Caco-2 (cell line): Measurements from ENCODE around the gene COTL1. TPM values are rescaled to one million over a fixed set of nuclear protein-coding genes. Genes with fewer than 3 reads are reported as not detected.
A peak's percentile ranks its signal among the peaks of the same experiment; 100 is the strongest.

ENCODE experiments used
- BruUV-seq: library from RNA; stranded (reverse); fragments of 400-500 nt; replicated peaks from 2 replicates; lab custom pipeline; 2021; lab: Mats Ljungman, UMichigan
- CTCF ChIA-PET: fragments of 300-600 bp; sonication (Branson Sonifier 250); formaldehyde crosslinking; loops from one replicate; lab custom pipeline; 2022; ENCODE audit warnings: antibody characterized with exemption; lab: Charles Lee
- POLR2A ChIA-PET: fragments of 300-600 bp; sonication (Branson Sonifier 250); formaldehyde crosslinking; loops from one replicate; lab custom pipeline; 2022; ENCODE audit warnings: antibody characterized with exemption; lab: Charles Lee
- DNase-seq, 2 experiments: peaks; one replicate each; pipeline versions ENCODE4 v3.0.0 to v3.0.0-alpha.2; 2020 to 2022
- H3K27me3 ChIP-seq: replicated peaks from 2 replicates; pipeline ENCODE4 v1.6.0; 2011; ENCODE audit warnings: low read length; ENCODE audit not compliant: control insufficient read depth, insufficient read depth
- H3K36me3 ChIP-seq: 2 replicates; pipeline ENCODE4 v1.5.1; 2011; ENCODE audit warnings: low read length; ENCODE audit not compliant: control insufficient read depth, insufficient read depth
- H3K4me1 ChIP-seq: fragments of 250-450 bp; sonication (Bioruptor Pico); 2 replicates; pipeline ENCODE4 v1.5.1; 2020; ENCODE audit warnings: mild to moderate bottlenecking
- H3K4me3 ChIP-seq: 2 replicates; pipeline ENCODE4 v1.5.1; 2011; ENCODE audit warnings: low read depth, mild to moderate bottlenecking, control low read depth, low read length
- H3K9me3 ChIP-seq: fragments of 250-450 bp; sonication (Bioruptor Pico); 2 replicates; pipeline ENCODE4 v1.5.1; 2020; ENCODE audit warnings: mild to moderate bottlenecking, moderate library complexity
- H3K27ac Mint-ChIP-seq: one replicate; pipeline ENCODE4 v1.8.0; 2022; ENCODE audit warnings: mixed read lengths; ENCODE audit not compliant: unreplicated experiment
- H3K27me3 Mint-ChIP-seq: one replicate; pipeline ENCODE4 v1.8.0; 2022; ENCODE audit warnings: mixed read lengths; ENCODE audit not compliant: insufficient read depth, unreplicated experiment
- H3K36me3 Mint-ChIP-seq: one replicate; pipeline ENCODE4 v1.8.0; 2022; ENCODE audit warnings: mild to moderate bottlenecking, mixed read lengths; ENCODE audit not compliant: insufficient read depth, unreplicated experiment
- H3K4me1 Mint-ChIP-seq: one replicate; pipeline ENCODE4 v1.8.0; 2022; ENCODE audit warnings: low read depth, mixed read lengths; ENCODE audit not compliant: unreplicated experiment
- H3K4me3 Mint-ChIP-seq: one replicate; pipeline ENCODE4 v1.8.0; 2022; ENCODE audit warnings: mild to moderate bottlenecking, moderate library complexity, mixed read lengths; ENCODE audit not compliant: unreplicated experiment
- H3K9me3 Mint-ChIP-seq: one replicate; pipeline ENCODE4 v1.8.0; 2022; ENCODE audit warnings: mixed read lengths; ENCODE audit not compliant: unreplicated experiment
- intact Hi-C: fragments of 100-400 bp; cut with micrococcal nuclease; formaldehyde crosslinking; loops from one replicate; pipeline ENCODE4 v1.10.0; 2022; ENCODE audit not compliant: unreplicated experiment
- total RNA-seq: library from RNA; stranded (reverse); gene quantifications from 2 replicates; pipeline ENCODE4 v1.2.3, GENCODE V29; 2022
- TF ChIP-seq, protein P1 (sequence below), 2 experiments: fragments of 200-600 bp in 1 of 2; IDR thresholded peaks; 1 replicate in 1 of 2; 2 replicates in 1 of 2; pipeline versions ENCODE4 v1.5.1 to v1.8.0; 2011 to 2022; ENCODE audit warnings: antibody characterized with exemption in 1 of 2, control low read depth in 1 of 2, inconsistent platforms in 1 of 2, low read depth in 1 of 2, low read length in 1 of 2, mild to moderate bottlenecking in 1 of 2, moderate library complexity in 1 of 2; ENCODE audit not compliant: insufficient read depth in 1 of 2, severe bottlenecking in 1 of 2, unreplicated experiment in 1 of 2

COTL1 gene
- total RNA-seq, 1 experiment from 2014 or later = 434 TPM

DNA sequence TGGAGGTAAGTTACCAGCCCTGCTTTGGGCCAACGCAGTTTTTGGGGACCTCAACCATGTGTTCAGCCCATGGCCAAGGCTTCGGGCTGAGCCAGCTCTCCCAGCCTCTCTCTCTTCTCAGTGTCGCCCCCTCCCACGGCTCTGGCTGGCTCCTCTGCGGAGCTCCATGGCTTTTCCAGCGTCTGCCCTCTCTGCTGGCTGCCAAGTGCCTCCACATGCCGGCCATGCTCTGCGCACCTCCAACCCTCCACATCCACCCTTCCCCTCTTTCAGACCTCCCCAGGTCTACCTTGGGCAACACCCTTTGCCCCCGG lies 23.2 kb downstream of the COTL1 start:
- Mint-ChIP-seq H3K27ac (peak overlapping the region; percentile 24), H3K4me1 (peaks cover 12% of the 10 kb centered on the region), H3K4me3 (no peak overlapping the region), H3K27me3 (no peaks in the 10 kb centered on the region), H3K36me3 (peaks cover 52% of the 10 kb centered on the region), H3K9me3 (no peaks in the 10 kb centered on the region)
- no peak for DNase-seq
- no peaks in the 10 kb centered on the region; the same call in 1 of the 2 replicates for H3K36me3 ChIP-seq
- ChIA-PET POLR2A (interaction anchor here (1.1 kb wide), 1 partner anchor 88 kb away, joined by 3 read pairs; no protein-coding TSS in a partner anchor), CTCF (no interaction called here)
- H3K27me3 ChIP-seq = no peaks in the 10 kb centered on the region
- no peaks in the 10 kb centered on the region for H3K9me3 ChIP-seq
- TF ChIP-seq, protein P1, sequence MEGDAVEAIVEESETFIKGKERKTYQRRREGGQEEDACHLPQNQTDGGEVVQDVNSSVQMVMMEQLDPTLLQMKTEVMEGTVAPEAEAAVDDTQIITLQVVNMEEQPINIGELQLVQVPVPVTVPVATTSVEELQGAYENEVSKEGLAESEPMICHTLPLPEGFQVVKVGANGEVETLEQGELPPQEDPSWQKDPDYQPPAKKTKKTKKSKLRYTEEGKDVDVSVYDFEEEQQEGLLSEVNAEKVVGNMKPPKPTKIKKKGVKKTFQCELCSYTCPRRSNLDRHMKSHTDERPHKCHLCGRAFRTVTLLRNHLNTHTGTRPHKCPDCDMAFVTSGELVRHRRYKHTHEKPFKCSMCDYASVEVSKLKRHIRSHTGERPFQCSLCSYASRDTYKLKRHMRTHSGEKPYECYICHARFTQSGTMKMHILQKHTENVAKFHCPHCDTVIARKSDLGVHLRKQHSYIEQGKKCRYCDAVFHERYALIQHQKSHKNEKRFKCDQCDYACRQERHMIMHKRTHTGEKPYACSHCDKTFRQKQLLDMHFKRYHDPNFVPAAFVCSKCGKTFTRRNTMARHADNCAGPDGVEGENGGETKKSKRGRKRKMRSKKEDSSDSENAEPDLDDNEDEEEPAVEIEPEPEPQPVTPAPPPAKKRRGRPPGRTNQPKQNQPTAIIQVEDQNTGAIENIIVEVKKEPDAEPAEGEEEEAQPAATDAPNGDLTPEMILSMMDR (IDR thresholded peaks at IDR 0.05; ENCODE audit: insufficient read depth in 1 of 2, low read depth in 1 of 2, low read length in 1 of 2, severe bottlenecking in 1 of 2, unreplicated experiment in 1 of 2) = no peak
- peaks cover 15% of the 10 kb centered on the region for H3K4me1 ChIP-seq
- intact Hi-C loops = no loop called here
- no TSS peak for BruUV-seq
- no peak overlapping the region for H3K4me3 ChIP-seq

DNA sequence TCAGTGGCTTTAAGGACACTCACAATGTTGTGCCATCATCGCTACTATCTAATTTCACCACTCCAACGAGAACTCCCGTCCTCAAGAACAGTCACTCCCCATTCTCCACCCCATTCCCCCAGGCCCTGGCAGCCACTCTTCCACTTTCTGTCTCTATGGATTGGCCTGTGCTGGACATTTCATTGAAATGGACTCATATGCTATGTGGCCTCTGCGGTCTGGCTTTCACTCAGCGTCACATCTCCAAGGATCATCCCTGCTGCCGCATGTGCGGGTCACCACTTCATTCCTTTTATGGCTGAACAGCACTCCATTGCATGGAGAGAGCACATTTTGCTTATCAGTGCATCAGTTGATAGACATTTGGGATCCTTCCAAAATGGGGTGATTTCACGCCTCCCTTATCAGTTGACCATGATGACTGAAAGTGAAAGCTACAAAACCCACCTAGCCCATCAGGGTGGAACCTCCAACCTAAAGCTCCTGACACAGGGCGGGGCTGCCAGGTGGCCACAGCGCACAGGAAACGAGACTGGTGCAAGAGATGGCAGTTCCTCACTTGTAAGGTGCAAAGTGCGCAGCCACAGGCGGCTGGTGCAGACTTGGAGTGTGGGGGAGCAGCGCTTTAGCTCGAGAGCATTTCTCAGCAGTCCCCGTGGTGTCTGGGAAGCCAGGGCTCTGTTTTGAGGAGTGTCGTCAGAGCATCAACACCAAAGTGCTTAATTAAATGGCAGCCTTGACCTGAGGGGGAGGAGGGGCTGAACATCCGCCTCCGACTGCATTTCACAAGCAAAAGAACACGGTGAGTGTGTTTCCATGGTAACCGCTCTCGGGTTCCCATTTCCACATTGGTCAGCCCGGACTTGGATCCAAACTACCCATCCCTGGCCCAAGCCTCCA lies 23.8 kb downstream of the COTL1 start:
- Mint-ChIP-seq H3K36me3 (peaks cover 55% of the 10 kb centered on the region), H3K4me3 (no peak overlapping the region), H3K9me3 (no peaks in the 10 kb centered on the region), H3K27me3 (no peaks in the 10 kb centered on the region), H3K4me1 (peaks cover 12% of the 10 kb centered on the region), H3K27ac (peak overlapping the region; percentile 24)
- ChIA-PET POLR2A (interaction anchor here (1.1 kb wide), 1 partner anchor 88 kb away, joined by 3 read pairs; no protein-coding TSS in a partner anchor), CTCF (no interaction called here)
- TF ChIP-seq, protein P1 (IDR thresholded peaks at IDR 0.05; ENCODE audit: insufficient read depth in 1 of 2, low read depth in 1 of 2, low read length in 1 of 2, severe bottlenecking in 1 of 2, unreplicated experiment in 1 of 2) = no peak
- Histone ChIP-seq H3K36me3 (no peaks in the 10 kb centered on the region; the same call in 1 of the 2 replicates), H3K4me3 (no peak overlapping the region), H3K27me3 (no peaks in the 10 kb centered on the region), H3K9me3 (no peaks in the 10 kb centered on the region), H3K4me1 (peaks cover 12% of the 10 kb centered on the region)
- DNase-seq = no peak
- no TSS peak for BruUV-seq
- intact Hi-C loops = no loop called here

DNA sequence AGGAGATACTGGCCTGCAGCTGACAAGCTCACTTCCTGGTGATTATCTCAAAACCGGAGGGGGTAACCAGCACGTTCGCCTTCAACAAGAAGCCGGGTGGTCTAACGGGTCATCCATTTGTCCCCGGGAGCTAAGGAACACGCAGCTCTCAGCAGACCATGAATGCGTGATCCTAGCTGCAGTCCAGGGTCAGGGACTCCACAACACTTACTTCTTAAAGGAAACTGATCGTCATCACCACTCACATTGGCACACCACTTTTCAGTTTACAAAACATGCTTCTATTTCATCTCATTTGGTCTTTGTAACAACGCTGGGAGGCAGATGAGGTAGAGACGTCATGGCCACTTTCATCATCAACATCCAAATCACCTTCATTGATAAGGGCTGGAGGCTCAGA lies 25.2 kb downstream of the COTL1 start:
- no TSS peak for BruUV-seq
- H3K36me3 Mint-ChIP-seq = peaks cover 66% of the 10 kb centered on the region
- no peaks in the 10 kb centered on the region for H3K27me3 Mint-ChIP-seq
- no peaks in the 10 kb centered on the region for H3K9me3 Mint-ChIP-seq
- peaks cover 12% of the 10 kb centered on the region for H3K4me1 ChIP-seq
- POLR2A ChIA-PET = no interaction called here
- H3K4me3 ChIP-seq = no peak overlapping the region
- CTCF ChIA-PET = no interaction called here
- TF ChIP-seq, protein P1 (IDR thresholded peaks at IDR 0.05; ENCODE audit: insufficient read depth in 1 of 2, low read depth in 1 of 2, low read length in 1 of 2, severe bottlenecking in 1 of 2, unreplicated experiment in 1 of 2) = no peak
- DNase-seq = no peak
- H3K27ac Mint-ChIP-seq = peak overlapping the region; percentile 17
- intact Hi-C loops = no loop called here
- H3K27me3 ChIP-seq = no peaks in the 10 kb centered on the region
- H3K36me3 ChIP-seq = no peaks in the 10 kb centered on the region; the same call in 1 of the 2 replicates
- peaks cover 12% of the 10 kb centered on the region for H3K4me1 Mint-ChIP-seq
- H3K4me3 Mint-ChIP-seq = no peak overlapping the region
- H3K9me3 ChIP-seq = no peaks in the 10 kb centered on the region
